Ishikawa (cell line): ENCODE measurements around the gene SMCO4.

Experiments used
- CEBPB ChIP-seq: IDR thresholded peaks from 2 replicates; pipeline ENCODE4 v1.6.1; 2012
- CREB1 ChIP-seq: IDR thresholded peaks from 2 replicates; pipeline ENCODE4 v1.6.1; 2012; ENCODE audit warnings: low read depth
- EGR1 ChIP-seq: IDR thresholded peaks from 2 replicates; pipeline ENCODE4 v1.6.1; 2012
- EP300 ChIP-seq: IDR thresholded peaks from 2 replicates; pipeline ENCODE4 v1.6.1; 2012; ENCODE audit warnings: borderline replicate concordance
- FOXM1 ChIP-seq: IDR thresholded peaks from 2 replicates; pipeline ENCODE4 v1.6.1; 2012; ENCODE audit warnings: low read depth, borderline replicate concordance
- MAX ChIP-seq: IDR thresholded peaks from 2 replicates; pipeline ENCODE4 v1.6.1; 2012
- NFIC ChIP-seq: IDR thresholded peaks from 2 replicates; pipeline ENCODE4 v1.6.1; 2012
- RAD21 ChIP-seq: IDR thresholded peaks from 2 replicates; pipeline ENCODE4 v1.6.1; 2012; ENCODE audit warnings: low read depth
- REST ChIP-seq: IDR thresholded peaks from 2 replicates; pipeline ENCODE4 v1.6.1; 2012; ENCODE audit warnings: low read depth, mild to moderate bottlenecking
- TAF1 ChIP-seq: IDR thresholded peaks from 2 replicates; pipeline ENCODE4 v1.6.1; 2012; ENCODE audit warnings: low read depth, mild to moderate bottlenecking
- TCF12 ChIP-seq: IDR thresholded peaks from 2 replicates; pipeline ENCODE4 v1.6.1; 2012; ENCODE audit warnings: low read depth
- TEAD4 ChIP-seq: IDR thresholded peaks from 2 replicates; pipeline ENCODE4 v1.6.1; 2012
- USF1 ChIP-seq: IDR thresholded peaks from 2 replicates; pipeline ENCODE4 v1.6.1; 2012
- YY1 ChIP-seq: IDR thresholded peaks from 2 replicates; pipeline ENCODE4 v1.6.1; 2012; ENCODE audit warnings: low read depth
- ZBTB7A ChIP-seq: IDR thresholded peaks from 2 replicates; pipeline ENCODE4 v1.6.1; 2012; ENCODE audit warnings: low read depth

Gene SMCO4

GRCh38 chr11:93519179-93519578 is 24.0 kb downstream of the SMCO4 start:
- no peak for TF ChIP-seq YY1
- TF ChIP-seq REST = no peak
- no peak for TF ChIP-seq NFIC
- no peak for TF ChIP-seq EGR1
- no peak for TF ChIP-seq RAD21
- no peak for TF ChIP-seq MAX
- no peak for TF ChIP-seq TAF1
- TF ChIP-seq CEBPB = no peak
- no peak for TF ChIP-seq FOXM1
- no peak for TF ChIP-seq CREB1
- no peak for TF ChIP-seq TCF12
- no peak for TF ChIP-seq ZBTB7A
- no peak for TF ChIP-seq TEAD4
- TF ChIP-seq USF1 = no peak
- TF ChIP-seq EP300 = no peak

GRCh38 chr11:93518081-93518480 is 25.1 kb downstream of the SMCO4 start:
- TF ChIP-seq TCF12 = no peak
- TF ChIP-seq CREB1 = no peak
- no peak for TF ChIP-seq TEAD4
- TF ChIP-seq NFIC = no peak
- TF ChIP-seq FOXM1 = no peak
- TF ChIP-seq CEBPB = no peak
- no peak for TF ChIP-seq RAD21
- TF ChIP-seq TAF1 = no peak
- no peak for TF ChIP-seq REST

- TF ChIP-seq CREB1 (no peak), TCF12 (no peak), FOXM1 (no peak)
Measured at GRCh38 chr11:93517611-93518010, 25.6 kb downstream of the SMCO4 start.

- TF ChIP-seq TAF1 = no peak
Measured at GRCh38 chr11:93517041-93517440, 26.1 kb downstream of the SMCO4 start.

- TF ChIP-seq YY1 (no peak), CREB1 (no peak), USF1 (no peak), TCF12 (no peak), TEAD4 (no peak), ZBTB7A (no peak), CEBPB (no peak), NFIC (no peak), RAD21 (no peak), MAX (no peak), EP300 (no peak), REST (no peak), TAF1 (no peak), FOXM1 (no peak), EGR1 (no peak)
Measured at GRCh38 chr11:93515441-93516025, 27.7 kb downstream of the SMCO4 start.
